NOMO-1 (cell line): ENCODE results near the gene PCDH9.
"Not testable (repeated sequence)": the region's sequence is repeated elsewhere in the genome, so short reads cannot be mapped to it uniquely, and the experiment has no call there.

Experiments used
- DNase-seq, 2 experiments: peaks; one replicate each; lab custom pipeline; 2025; ENCODE audit not compliant: unreplicated experiment in 2 of 2; lab: John Stamatoyannopoulos, UW

PCDH9 gene

DNA sequence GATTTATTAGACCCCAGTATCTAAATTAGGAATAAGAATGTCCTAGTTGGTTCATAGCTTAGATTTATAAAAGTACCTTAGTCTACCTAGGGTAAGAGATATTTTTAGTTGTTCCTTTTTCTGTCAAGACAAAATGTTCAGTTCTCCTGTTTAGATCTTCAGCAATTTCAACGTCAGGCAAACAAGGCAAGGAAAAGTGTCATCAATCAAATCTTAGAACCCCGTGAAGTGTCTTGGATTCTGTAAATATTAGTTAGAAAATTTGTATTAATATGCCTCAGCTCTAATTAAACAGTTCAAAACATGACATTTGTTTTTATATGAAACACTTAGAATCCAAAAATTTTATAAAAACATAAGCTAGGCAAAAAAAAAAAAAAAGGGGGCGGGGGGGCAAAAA, 296.6 kb downstream of the PCDH9 start:
- no peak for DNase-seq

DNA sequence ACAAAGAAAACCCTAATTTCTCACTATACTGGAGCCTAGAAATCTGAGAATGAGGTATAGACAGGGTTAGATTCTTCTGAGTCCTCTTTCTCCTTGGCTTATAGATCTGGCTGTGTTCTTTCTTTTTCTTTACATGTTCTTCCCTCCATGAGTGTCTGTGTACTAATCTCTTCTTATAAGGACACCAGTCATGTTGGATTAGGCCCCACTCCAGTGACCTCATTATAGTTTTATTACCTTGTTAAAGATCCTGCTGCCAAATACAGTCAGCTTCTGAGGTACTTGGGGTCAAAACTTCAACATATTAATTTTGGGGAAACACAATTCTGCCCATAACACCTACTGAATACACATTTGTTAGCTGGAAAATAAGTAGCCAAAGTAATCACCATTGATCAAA, 302.6 kb downstream of the PCDH9 start:
- no peak for DNase-seq

- no peak for DNase-seq
Measured at GRCh38 chr13:66926851-66927524, 303.1 kb downstream of the PCDH9 start.

DNA sequence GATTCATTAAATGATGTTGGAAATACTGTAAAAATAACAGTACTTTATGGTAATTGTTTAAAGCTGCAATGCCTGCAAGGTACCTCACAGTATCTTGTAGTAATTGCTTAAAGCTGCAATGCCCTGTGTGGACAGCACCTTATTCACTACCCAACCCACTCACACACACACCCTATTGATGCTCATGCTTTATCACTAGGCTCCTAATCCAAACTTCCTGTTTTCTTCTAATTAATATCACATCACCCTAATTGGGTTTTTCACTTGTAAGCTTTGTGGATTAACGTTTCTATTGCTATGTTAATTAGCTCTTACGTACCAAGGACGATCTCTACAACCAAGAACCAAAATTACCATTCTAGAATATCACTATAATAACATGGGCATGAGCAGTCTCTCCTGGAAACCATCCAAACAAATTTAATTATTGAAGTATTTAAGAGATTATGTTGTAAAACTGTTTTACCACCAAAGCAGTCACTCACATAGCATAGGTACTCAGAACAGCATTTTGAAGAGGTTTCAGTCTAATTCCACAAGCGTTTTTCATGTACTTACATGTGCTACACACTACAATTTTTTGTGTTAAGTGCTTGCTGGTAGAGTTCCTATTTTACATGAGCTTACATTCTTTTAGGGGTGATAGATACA, 303.8 kb downstream of the PCDH9 start:
- no peak for DNase-seq

- DNase-seq, result no peak
Measured at GRCh38 chr13:66922444-66922843, 307.7 kb downstream of the PCDH9 start.

GRCh38 chr13:66921437-66921836, 308.7 kb downstream of the PCDH9 start:
- no peak for DNase-seq

GRCh38 chr13:66915596-66916185, 314.4 kb downstream of the PCDH9 start:
- no peak for DNase-seq

- DNase-seq, result no peak
Measured at GRCh38 chr13:66914155-66914554, 316.0 kb downstream of the PCDH9 start.

DNA sequence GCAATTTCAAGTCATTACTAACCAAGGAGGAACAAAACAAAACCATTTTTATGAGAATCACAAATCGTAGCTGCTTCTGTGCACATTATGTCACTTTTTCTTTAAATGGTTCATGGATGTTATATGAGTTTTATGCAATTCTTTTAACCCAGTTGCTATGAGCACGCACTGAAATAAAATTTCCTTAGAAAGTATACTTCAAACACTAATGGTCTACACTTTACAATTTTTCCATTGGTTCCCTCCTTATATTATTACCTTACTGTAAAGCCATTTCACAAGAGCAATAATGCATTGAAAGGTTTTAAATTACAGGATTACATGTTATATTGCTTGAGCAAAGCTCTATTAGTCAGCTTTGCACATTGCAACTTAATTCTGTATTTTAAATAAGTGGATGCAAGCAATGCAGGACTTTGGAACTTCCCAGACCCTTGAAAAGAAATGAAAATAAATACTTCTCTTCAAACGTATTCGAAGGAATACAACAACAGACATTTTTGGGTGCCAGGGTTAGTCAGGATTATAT, 318.7 kb downstream of the PCDH9 start:
- DNase-seq, result no peak

DNA sequence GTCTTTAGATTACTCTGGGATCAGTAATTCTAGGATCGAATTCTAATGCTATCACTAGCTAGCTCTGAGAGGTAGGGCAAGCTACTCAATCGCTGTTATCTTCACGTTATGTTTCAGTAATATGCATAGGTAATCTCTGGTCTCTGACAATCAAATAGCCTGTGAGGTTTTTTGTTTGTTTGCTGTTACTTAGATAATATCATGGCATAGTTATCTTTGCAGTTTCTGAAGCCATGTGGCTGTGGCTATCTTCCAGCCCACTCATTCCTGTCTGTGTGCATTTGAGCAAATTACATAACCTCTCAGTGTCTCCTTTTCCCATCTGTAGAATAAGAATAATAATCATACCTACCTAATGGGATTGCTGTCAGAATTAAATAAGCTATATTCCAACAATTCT, 330.2 kb downstream of the PCDH9 start:
- DNase-seq, result no peak

DNA sequence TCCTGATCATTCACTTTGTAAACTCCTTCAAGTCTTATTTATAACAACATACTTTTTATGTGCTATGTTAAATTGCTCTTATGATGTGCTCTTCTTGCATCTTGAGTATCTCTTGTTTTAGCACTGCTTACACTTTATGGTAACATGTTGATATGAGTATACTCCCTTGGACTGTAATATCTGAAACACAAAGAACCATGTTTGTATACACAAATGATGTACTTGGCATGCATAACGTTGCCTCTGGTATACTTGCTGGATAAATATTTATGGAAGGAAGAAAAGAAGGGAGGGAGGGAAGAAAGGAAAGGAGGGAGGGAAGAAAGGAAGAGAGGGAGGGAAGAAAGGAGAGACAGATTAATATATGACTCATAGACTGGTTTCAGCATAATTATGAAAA, 333.2 kb downstream of the PCDH9 start:
- no peak for DNase-seq

DNA sequence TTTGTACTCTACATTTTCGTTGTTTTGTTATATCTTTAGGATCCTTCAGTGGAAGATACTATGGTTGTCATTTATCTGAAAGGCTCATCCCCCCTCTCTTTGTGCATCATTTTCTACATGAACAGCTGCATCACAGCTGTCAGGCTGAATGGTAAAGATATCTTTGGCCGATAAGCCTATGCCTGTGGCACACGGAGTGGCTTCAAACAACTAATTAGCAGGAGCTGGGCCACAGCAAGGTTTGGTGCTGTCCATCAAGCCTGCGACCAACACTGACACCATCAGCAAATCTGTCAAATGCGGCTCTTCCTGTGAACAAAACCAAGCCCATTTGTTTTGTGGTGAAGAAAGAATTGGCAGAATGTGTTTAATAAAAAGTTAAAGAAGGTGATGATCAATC, 334.4 kb downstream of the PCDH9 start:
- no peak for DNase-seq

DNA sequence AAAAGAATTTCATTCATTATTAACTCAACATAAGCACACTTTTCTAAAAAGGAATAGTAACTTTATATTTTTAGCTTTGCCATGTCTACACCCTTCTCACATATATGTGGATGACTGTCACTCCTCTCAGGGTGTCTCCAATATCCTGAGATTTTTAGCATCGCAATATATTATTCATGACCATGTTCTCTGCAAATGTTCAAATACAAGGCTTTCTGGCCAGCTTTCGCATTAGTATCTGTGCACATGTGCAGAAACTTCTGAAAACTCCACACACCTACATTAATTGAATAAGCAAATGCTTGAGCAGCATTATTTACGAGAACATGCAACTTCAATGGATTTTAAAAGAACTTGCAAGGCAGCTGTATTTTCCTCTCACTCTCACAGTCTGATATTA, 334.8 kb downstream of the PCDH9 start:
- DNase-seq, result no peak

DNA sequence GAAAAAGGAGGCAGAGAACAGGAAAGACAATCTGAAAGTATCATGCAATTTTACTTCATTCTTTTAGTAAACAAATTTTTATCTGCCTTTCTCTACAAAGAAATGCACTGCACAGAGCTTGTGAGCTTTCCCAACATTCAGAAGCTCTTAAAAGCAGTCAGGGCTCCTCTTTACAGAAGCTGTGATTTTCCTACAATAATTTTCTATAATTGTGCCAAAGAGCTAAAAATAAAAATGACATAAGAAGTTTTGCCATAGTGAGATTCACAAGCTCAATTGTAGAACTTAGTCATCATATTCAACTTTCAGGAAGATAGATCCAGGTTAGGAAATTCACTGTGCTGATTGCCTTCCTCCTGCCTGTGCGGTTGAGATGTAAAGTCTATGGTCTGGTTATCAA, 341.4 kb downstream of the PCDH9 start:
- no peak for DNase-seq

DNA sequence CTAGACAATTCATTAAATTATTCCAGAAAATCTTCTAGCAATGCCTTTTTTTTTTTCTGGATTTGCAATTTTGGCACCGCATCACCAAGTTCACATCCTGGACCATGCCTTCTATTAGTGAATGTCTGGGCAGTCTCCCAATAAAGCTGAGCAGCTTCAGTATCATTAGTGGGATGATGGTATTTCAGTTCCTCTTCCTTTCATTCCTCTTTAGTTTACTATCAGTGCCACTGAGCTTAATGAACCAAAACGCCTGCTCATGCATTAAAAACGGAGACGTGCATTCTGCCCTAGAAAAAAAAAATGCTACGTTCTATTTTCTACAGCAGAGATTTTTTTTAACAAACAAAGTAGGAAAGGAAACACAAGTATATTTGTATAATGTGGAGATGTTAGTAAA, 343.0 kb downstream of the PCDH9 start:
- no peak for DNase-seq

- no peak for DNase-seq
Measured at GRCh38 chr13:66886264-66886663, 343.9 kb downstream of the PCDH9 start.

DNA sequence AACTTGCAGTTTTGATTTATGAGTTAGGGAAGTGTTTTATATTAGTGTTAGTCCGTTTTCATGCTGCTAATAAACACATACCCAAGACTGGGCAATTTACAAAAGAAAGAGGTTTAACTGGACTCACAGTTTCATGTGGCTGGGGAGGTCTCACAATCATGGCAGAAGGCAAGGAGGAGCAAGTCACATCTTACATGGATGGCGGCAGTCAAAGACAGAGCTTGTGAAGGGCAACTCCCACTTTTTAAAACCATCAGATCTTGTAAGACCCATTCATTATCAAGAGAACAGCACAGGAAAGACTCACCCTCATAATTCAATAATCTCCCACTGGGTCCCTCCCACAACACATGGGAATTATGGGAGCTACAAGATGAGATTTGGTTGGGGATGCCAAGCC, 349.0 kb downstream of the PCDH9 start:
- DNase-seq, result not testable (repeated sequence)

GRCh38 chr13:66879988-66880387, 350.1 kb downstream of the PCDH9 start:
- DNase-seq, result no peak

DNA sequence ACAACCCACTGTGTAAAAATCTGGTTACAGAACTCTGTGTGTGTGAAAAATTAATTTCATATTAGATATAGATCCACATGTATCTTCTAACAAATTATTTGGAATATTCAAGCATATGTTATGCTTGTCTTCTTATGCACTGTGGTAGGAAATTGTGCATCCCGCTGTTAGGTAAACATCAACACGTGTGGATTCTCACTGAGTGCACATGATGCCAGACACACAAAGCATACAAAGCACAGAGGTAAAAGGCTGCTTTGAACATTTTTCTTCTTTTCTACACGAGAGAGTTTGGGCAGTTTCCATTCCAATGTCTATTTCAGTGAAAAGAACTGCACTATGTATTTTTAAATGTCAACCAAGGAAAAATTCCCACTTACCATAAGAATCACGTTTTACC, 354.9 kb downstream of the PCDH9 start:
- no peak for DNase-seq

DNA sequence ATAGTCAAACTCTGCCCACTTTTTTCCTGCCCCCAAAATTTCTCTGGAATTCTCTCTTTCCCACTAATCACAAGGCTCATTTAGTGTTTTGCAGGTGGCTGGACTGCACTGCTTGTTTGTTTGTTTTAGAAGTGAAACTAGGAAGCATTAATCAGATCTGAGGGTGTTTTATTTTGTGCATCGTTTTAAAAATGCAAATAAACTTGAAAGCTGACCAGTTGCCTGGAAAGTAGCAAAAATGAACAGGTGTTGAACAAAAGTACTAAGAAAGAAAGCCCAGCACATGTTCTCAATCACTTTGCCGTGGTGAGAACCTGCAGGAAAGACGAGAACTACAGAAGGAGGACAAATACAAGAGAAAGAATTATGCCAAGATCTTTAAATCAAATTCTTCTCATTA, 365.5 kb downstream of the PCDH9 start:
- DNase-seq, result no peak

GRCh38 chr13:66860878-66861417, 369.2 kb downstream of the PCDH9 start:
- DNase-seq, result no peak
